HUDEP-2 (cell line): ENCODE measurements around the gene CHPF2.

Experiments
- DNase-seq, 76 experiments: peaks; one replicate each; lab custom pipeline; 2025; ENCODE audit not compliant: unreplicated experiment in 76 of 76; lab: John Stamatoyannopoulos, UW

CHPF2 gene

GRCh38 chr7:151204383-151205032 is 27.8 kb upstream of the CHPF2 start:
- DNase-seq, result no peak

- no peak for DNase-seq
Measured at GRCh38 chr7:151205730-151206129, 26.6 kb upstream of the CHPF2 start.

GRCh38 chr7:151206914-151207313 is 25.4 kb upstream of the CHPF2 start:
- no peak for DNase-seq

GRCh38 chr7:151207315-151207714 is 25.0 kb upstream of the CHPF2 start:
- DNase-seq, result no peak

GRCh38 chr7:151207804-151208203 is 24.5 kb upstream of the CHPF2 start:
- DNase-seq, result no peak

GRCh38 chr7:151208253-151208862 is 23.9 kb upstream of the CHPF2 start:
- no peak for DNase-seq

GRCh38 chr7:151209588-151209987 is 22.7 kb upstream of the CHPF2 start:
- DNase-seq, result no peak

GRCh38 chr7:151210087-151210854 is 22.0 kb upstream of the CHPF2 start, which contains the start of gene H2BK1:
Gene H2BK1, minus strand, starts transcription at chr7:151210488. Its CDS starts 170 bp downstream, at chr7:151210318.
- no peak for DNase-seq

- no peak for DNase-seq
Measured at GRCh38 chr7:151211155-151211772, 21.0 kb upstream of the CHPF2 start.

- no peak for DNase-seq
Measured at GRCh38 chr7:151212626-151213025, 19.7 kb upstream of the CHPF2 start.

- no peak for DNase-seq
Measured at GRCh38 chr7:151213826-151214225, 18.5 kb upstream of the CHPF2 start.

- no peak for DNase-seq
Measured at GRCh38 chr7:151215396-151215795, 16.9 kb upstream of the CHPF2 start.

- DNase-seq, result no peak
Measured at GRCh38 chr7:151218170-151218569, 14.1 kb upstream of the CHPF2 start.

- peak in 1 of 76 experiments; percentile 7 for DNase-seq
Measured at GRCh38 chr7:151223728-151224127, 8.6 kb upstream of the CHPF2 start.

GRCh38 chr7:151225948-151226510 is 6.3 kb upstream of the CHPF2 start:
- DNase-seq, result no peak

- DNase-seq, result peak in 1 of 76 experiments; percentile 21
Measured at GRCh38 chr7:151226560-151226874, 5.8 kb upstream of the CHPF2 start.

- peak in 75 of 76 experiments; percentile 68 to 97 (median 93) for DNase-seq
Measured at GRCh38 chr7:151226875-151227782, 5.2 kb upstream of the CHPF2 start, which contains the start of gene ABCF2. Gene ABCF2, minus strand, starts transcription at chr7:151227205. Its CDS starts 747 bp downstream, at chr7:151226458.

GRCh38 chr7:151228024-151228866 is 4.0 kb upstream of the CHPF2 start:
- DNase-seq, result no peak

- DNase-seq, result no peak
Measured at GRCh38 chr7:151229249-151229648, 3.0 kb upstream of the CHPF2 start.
